GM18858 (cell line): Measurements from ENCODE around the gene DCAF5.
"Not testable (repeated sequence)": the region's sequence is repeated elsewhere in the genome, so short reads cannot be mapped to it uniquely, and the experiment has no call there.

Experiments
- ATAC-seq: cut with Tn5 transposase; IDR thresholded peaks from one replicate; pipeline ENCODE4 v1.9.1; 2021; ENCODE audit not compliant: unreplicated experiment

DCAF5 gene

GRCh38 chr14:69072584-69072983 is 80.3 kb downstream of the DCAF5 start:
- ATAC-seq = no peak

GRCh38 chr14:69068744-69069421 is 84.0 kb downstream of the DCAF5 start:
- ATAC-seq = no peak

GRCh38 chr14:69066396-69067171 is 86.3 kb downstream of the DCAF5 start:
- no peak for ATAC-seq

- ATAC-seq = not testable (repeated sequence)
Measured at GRCh38 chr14:69065934-69066333, 87.0 kb downstream of the DCAF5 start.

GRCh38 chr14:69064596-69064995 is 88.3 kb downstream of the DCAF5 start:
- no peak for ATAC-seq

- ATAC-seq = no peak
Measured at GRCh38 chr14:69059658-69060623, 93.0 kb downstream of the DCAF5 start.

- no peak for ATAC-seq
Measured at GRCh38 chr14:69055999-69056788, 96.7 kb downstream of the DCAF5 start.

DNA sequence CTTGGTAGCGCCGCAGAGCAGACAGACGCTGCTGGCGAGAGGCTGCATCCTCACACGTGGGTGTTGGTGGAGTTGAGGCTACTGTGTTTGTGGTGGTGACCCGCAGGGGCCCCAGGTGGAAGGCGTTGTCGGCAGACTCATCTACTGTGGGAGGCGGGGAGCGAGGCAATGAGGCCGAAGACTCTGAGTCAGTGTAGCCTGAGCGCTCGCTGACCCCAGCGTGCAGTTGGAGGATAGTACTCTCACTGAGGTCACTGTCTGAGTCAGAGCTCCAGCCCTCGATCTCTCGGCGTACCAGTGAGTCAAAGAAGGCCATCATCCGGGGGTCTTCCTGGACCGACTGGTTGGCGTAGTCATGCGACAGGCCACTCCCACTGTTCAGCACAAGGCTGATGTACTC is 97.8 kb downstream of the DCAF5 start:
- ATAC-seq = no peak

GRCh38 chr14:69054030-69054429 is 98.9 kb downstream of the DCAF5 start:
- ATAC-seq = no peak

- no peak for ATAC-seq
Measured at GRCh38 chr14:69052181-69052601, 100.7 kb downstream of the DCAF5 start.

GRCh38 chr14:69050240-69051184 is 102.4 kb downstream of the DCAF5 start:
- no peak for ATAC-seq

- no peak for ATAC-seq
Measured at GRCh38 chr14:69049675-69050074, 103.2 kb downstream of the DCAF5 start.

DNA sequence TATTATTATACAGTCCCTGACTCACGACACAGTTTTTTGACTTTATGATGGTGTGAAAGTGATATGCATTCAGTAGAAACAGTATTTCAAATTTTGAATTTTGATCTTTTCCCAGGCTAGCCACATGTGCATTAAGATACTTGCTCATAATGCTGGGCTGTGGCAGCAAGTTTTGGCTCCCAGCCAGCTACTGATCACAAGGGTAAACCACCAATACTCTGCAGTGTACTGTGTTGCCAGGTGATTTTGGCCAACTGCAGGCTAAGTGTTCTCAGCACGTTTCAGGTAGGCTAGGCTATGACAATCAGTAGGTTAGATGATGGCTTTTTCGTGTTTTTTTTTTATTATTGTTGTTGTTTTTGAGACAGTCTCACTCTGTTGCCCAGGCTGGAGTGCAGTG is 104.5 kb downstream of the DCAF5 start:
- no peak for ATAC-seq

- no peak for ATAC-seq
Measured at GRCh38 chr14:69047255-69047654, 105.7 kb downstream of the DCAF5 start.

- no peak for ATAC-seq
Measured at GRCh38 chr14:69046476-69046860, 106.5 kb downstream of the DCAF5 start.

GRCh38 chr14:69045857-69046475 is 107.0 kb downstream of the DCAF5 start:
- ATAC-seq = no peak

DNA sequence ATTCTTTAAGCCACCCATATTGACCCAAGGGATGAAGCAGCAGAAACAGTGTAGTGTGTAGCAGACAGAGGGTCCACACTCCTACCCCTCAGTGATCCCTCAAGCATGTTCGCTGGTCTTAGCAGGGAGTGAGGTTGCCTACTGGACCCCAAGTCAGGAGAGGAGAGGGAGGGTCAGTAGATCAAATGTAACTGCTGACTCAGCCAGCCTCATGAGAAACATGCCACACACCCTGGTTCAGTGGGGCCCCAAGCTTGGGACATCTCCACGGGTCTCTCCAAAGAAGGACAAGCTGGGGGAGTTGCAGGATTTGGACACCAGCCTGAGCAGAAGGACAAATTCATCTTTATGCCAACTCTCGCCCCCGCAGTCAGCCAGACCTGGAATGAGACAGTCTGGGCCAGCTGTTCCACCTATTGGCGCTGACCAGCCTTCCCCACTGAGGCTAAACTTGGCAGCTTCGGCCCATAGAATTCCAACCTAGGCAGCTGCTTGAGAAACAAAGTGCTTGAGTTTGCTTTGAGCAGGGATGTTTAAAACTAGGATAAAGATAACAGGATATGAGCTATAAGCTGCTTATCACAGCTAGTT is 107.9 kb downstream of the DCAF5 start:
- ATAC-seq = no peak

- no peak for ATAC-seq
Measured at GRCh38 chr14:69044296-69044695, 108.6 kb downstream of the DCAF5 start.
